22Rv1 (cell line): Measurements from ENCODE around the gene VWA8.

Experiments used
- H3K27ac ChIP-seq: fragments of 450-650 bp; 2 replicates; pipeline ENCODE4 v1.5.1; 2017
- ZFX ChIP-seq: fragments of 450-650 bp; IDR thresholded peaks from 2 replicates; pipeline ENCODE4 v1.6.1; 2017; ENCODE audit warnings: antibody characterized with exemption, borderline replicate concordance
- TF ChIP-seq, protein P1 (sequence below): fragments of 450-650 bp; IDR thresholded peaks from 2 replicates; pipeline ENCODE4 v1.5.1; 2017; ENCODE audit warnings: mild to moderate bottlenecking

Gene VWA8

GRCh38 chr13:41558781-41559560, 401.9 kb downstream of the VWA8 start:
- no peak overlapping the region for H3K27ac ChIP-seq
- TF ChIP-seq ZFX, result no peak
- TF ChIP-seq, protein P1, sequence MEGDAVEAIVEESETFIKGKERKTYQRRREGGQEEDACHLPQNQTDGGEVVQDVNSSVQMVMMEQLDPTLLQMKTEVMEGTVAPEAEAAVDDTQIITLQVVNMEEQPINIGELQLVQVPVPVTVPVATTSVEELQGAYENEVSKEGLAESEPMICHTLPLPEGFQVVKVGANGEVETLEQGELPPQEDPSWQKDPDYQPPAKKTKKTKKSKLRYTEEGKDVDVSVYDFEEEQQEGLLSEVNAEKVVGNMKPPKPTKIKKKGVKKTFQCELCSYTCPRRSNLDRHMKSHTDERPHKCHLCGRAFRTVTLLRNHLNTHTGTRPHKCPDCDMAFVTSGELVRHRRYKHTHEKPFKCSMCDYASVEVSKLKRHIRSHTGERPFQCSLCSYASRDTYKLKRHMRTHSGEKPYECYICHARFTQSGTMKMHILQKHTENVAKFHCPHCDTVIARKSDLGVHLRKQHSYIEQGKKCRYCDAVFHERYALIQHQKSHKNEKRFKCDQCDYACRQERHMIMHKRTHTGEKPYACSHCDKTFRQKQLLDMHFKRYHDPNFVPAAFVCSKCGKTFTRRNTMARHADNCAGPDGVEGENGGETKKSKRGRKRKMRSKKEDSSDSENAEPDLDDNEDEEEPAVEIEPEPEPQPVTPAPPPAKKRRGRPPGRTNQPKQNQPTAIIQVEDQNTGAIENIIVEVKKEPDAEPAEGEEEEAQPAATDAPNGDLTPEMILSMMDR, result no peak

DNA sequence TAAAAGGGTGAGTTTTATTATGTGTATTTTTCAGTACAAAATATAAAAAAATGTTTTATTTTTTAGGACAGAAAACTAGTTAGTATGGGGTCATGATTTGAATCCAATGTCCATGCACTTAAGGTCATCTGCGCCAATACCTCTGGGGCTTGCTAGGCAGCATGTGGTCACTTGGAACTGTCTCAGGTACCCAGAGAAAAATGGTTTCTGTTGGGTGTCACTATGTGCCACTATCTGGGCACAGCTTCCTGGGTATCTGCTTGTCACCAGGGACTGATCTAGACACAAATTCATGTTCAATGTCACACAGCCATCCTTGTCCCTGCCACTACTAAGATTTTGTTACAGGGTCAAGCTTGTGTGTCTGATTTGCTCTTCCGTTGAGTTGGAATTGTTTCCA, 403.2 kb downstream of the VWA8 start:
- TF ChIP-seq, protein P1, result no peak
- no peak for TF ChIP-seq ZFX
- H3K27ac ChIP-seq, result no peak overlapping the region

DNA sequence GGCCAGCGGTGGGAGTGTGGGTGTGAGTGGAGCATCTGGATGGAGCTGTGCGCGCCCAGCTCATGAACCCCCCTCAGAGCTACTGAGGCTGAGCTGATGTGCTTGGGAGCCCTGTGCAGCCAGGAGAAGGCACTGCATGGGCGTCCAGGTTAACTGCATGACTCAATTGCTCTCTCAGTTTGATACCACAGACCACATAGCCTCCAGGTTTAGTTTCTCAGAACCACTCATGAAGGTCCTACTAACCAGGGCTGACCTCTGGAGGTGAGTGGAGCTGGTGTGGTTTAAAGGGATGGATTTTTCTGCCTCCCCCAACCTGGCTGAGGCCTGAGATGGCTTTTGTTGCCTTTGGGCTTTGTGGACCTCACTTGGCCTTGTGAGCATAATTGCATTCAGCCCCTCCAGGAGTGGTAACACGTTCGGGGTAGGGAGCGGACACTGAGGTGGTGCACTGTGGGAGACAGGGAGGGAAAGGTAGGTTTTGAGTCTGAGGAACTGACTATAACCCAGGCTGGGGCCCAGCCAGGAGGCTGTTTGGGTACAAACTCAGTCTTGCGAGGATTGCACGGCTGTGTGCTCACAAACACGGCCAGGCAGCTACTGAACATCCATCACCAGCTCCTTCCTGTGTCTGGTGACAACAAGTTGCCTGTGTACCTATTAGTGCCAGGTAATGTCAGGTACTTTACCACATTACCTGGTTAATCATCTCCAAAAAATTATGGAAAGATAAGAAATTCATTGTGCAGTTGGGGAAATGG, 406.1 kb downstream of the VWA8 start:
- TF ChIP-seq ZFX, result no peak
- TF ChIP-seq, protein P1, result no peak
- H3K27ac ChIP-seq, result no peak overlapping the region

GRCh38 chr13:41554180-41554579, 406.7 kb downstream of the VWA8 start:
- H3K27ac ChIP-seq, result no peak overlapping the region
- TF ChIP-seq, protein P1, result no peak
- TF ChIP-seq ZFX, result no peak

DNA sequence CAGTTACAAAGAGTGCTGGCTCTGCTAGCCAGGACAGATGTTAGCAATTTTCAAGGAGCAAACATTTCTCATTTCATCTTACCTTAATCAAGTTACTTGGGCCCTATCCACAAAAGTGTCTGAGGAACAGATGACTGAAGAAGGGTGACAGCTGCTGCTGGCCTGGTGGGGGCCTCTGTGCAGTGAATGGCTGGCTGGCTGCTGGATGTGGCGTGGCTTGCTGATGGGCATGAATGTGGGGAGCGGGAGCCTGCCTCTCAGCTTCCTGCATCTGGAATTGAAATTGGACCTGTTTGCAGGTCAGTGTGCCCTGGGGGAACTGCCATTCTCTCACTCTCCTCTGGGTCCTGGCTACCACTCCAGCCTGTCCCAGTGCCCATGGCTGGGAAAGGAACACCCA, 408.9 kb downstream of the VWA8 start:
- TF ChIP-seq, protein P1, result no peak
- no peak for TF ChIP-seq ZFX
- no peak overlapping the region for H3K27ac ChIP-seq

GRCh38 chr13:41550276-41550675, 410.6 kb downstream of the VWA8 start:
- no peak overlapping the region for H3K27ac ChIP-seq
- no peak for TF ChIP-seq ZFX
- TF ChIP-seq, protein P1, result no peak

- no peak overlapping the region for H3K27ac ChIP-seq
- TF ChIP-seq ZFX, result no peak
- TF ChIP-seq, protein P1, result no peak
Observed at GRCh38 chr13:41549491-41549890, 411.4 kb downstream of the VWA8 start.
